Mesendoderm (in vitro differentiated cells): ENCODE data around the gene KLHL17.
A peak's percentile ranks its signal among the peaks of the same experiment; 100 is the strongest.

Source experiments
- DNase-seq: peaks from one replicate; pipeline ENCODE4 v3.0.0; 2013
- H2AK5ac ChIP-seq: 2 replicates; pipeline ENCODE4 v1.6.1; 2013; ENCODE audit warnings: low read length, inconsistent platforms
- H2BK120ac ChIP-seq: 2 replicates; pipeline ENCODE4 v1.6.1; 2013; ENCODE audit warnings: low read depth, mild to moderate bottlenecking, low read length, moderate library complexity, mixed read lengths
- H2BK15ac ChIP-seq: replicated peaks from 2 replicates; pipeline ENCODE4 v1.6.1; 2013; ENCODE audit warnings: low read depth, mild to moderate bottlenecking, moderate library complexity
- H2BK5ac ChIP-seq: 2 replicates; pipeline ENCODE4 v1.6.1; 2013; ENCODE audit warnings: low read length, inconsistent platforms
- H3K18ac ChIP-seq: 2 replicates; pipeline ENCODE4 v1.6.1; 2013; ENCODE audit warnings: mild to moderate bottlenecking, low read length, mixed read lengths
- H3K23ac ChIP-seq: one replicate; pipeline ENCODE4 v1.6.1; 2013; ENCODE audit warnings: low read length
- H3K27ac ChIP-seq: 2 replicates; pipeline ENCODE4 v1.5.1; 2013; ENCODE audit warnings: low read depth, mild to moderate bottlenecking, inconsistent platforms, low read length, moderate library complexity
- H3K27me3 ChIP-seq: 2 replicates; pipeline ENCODE4 v1.6.1; 2013; ENCODE audit warnings: low read length, control low read depth, mild to moderate bottlenecking, inconsistent platforms; ENCODE audit not compliant: insufficient read depth, poor library complexity
- H3K36me3 ChIP-seq: 2 replicates; pipeline ENCODE4 v1.6.1; 2013; ENCODE audit warnings: low read length, inconsistent platforms; ENCODE audit not compliant: control insufficient read depth, insufficient read depth
- H3K4ac ChIP-seq: one replicate; pipeline ENCODE4 v1.6.1; 2013; ENCODE audit warnings: low read depth, mild to moderate bottlenecking, low read length, moderate library complexity
- H3K4me1 ChIP-seq: 2 replicates; pipeline ENCODE4 v1.6.1; 2013; ENCODE audit warnings: low read depth, low read length, inconsistent platforms; ENCODE audit not compliant: control insufficient read depth
- H3K4me2 ChIP-seq: 2 replicates; pipeline ENCODE4 v1.6.1; 2013; ENCODE audit warnings: low read length
- H3K4me3 ChIP-seq: 2 replicates; pipeline ENCODE4 v1.5.1; 2013; ENCODE audit warnings: mild to moderate bottlenecking, low read length
- H3K56ac ChIP-seq: one replicate; pipeline ENCODE4 v1.6.1; 2013; ENCODE audit warnings: low read length
- H3K79me1 ChIP-seq: 2 replicates; pipeline ENCODE4 v1.6.1; 2013; ENCODE audit warnings: low read length, inconsistent platforms
- H3K79me2 ChIP-seq: 2 replicates; pipeline ENCODE4 v1.6.1; 2013; ENCODE audit warnings: mild to moderate bottlenecking, low read length; ENCODE audit not compliant: control insufficient read depth, insufficient read depth
- H3K9ac ChIP-seq: 2 replicates; pipeline ENCODE4 v1.6.1; 2013; ENCODE audit warnings: low read length, inconsistent platforms
- H4K5ac ChIP-seq: one replicate; pipeline ENCODE4 v1.6.1; 2013; ENCODE audit warnings: low read length
- H4K8ac ChIP-seq: one replicate; pipeline ENCODE4 v1.6.1; 2013; ENCODE audit warnings: low read depth, mild to moderate bottlenecking, control low read depth, low read length, moderate library complexity
- whole genome bisulfite sequencing: extraction: QIAGEN DNeasy Blood & Tissue Kit; methylation state at CpG from one replicate; pipeline ENCODE4 v1.1.7; 2013; ENCODE audit warnings: low lambda C conversion rate, missing lambda C conversion rate; ENCODE audit not compliant: insufficient coverage; ENCODE audit errors: extremely low coverage; 5-methylcytosine and 5-hydroxymethylcytosine counted together

The KLHL17 gene

GRCh38 chr1:958823-959730, 1.3 kb upstream of the KLHL17 start, which contains the start of gene NOC2L:
NOC2L (minus strand) TSS chr1:959256; CDS start chr1:959240, 16 bp downstream.
- H3K18ac ChIP-seq, result peak within 1 kb of the TSS; percentile 12
- no peak within 1 kb of the TSS for H2BK120ac ChIP-seq
- H3K56ac ChIP-seq, result peak within 1 kb of the TSS; percentile 93
- no peak within 1 kb of the TSS for H2BK15ac ChIP-seq
- DNase-seq, result peak; percentile 90
- H3K27me3 ChIP-seq, result no peaks in the 10 kb centered on the region
- no peak within 1 kb of the TSS for H3K27ac ChIP-seq
- no CpG with 5 or more reads among the region's 101 CpGs for WGBS
- no peak within 1 kb of the TSS for H3K4ac ChIP-seq
- no peaks in the 10 kb centered on the region for H3K4me1 ChIP-seq
- H2AK5ac ChIP-seq, result peak within 1 kb of the TSS; percentile 18
- H4K8ac ChIP-seq, result no peak within 1 kb of the TSS
- peak within 1 kb of the TSS; percentile 97 for H3K9ac ChIP-seq
- H3K23ac ChIP-seq, result no peak within 1 kb of the TSS
- H4K5ac ChIP-seq, result no peak within 1 kb of the TSS
- H3K79me2 ChIP-seq, result peaks cover 15% of the 10 kb centered on the region
- H3K36me3 ChIP-seq, result peaks cover 12% of the 10 kb centered on the region
- peak within 1 kb of the TSS; percentile 98 for H3K4me3 ChIP-seq
- H3K4me2 ChIP-seq, result peak within 1 kb of the TSS; percentile 67
- H3K79me1 ChIP-seq, result peaks cover 14% of the 10 kb centered on the region
- no peak within 1 kb of the TSS for H2BK5ac ChIP-seq

- DNase-seq, result no peak
- WGBS, result no CpG with 5 or more reads among the region's 57 CpGs
- no peak overlapping the region for H4K5ac ChIP-seq
- H3K4me2 ChIP-seq, result no peak overlapping the region
- no peak overlapping the region for H3K23ac ChIP-seq
- no peak overlapping the region for H2BK120ac ChIP-seq
- no peak overlapping the region for H3K18ac ChIP-seq
- H3K36me3 ChIP-seq, result peaks cover 9% of the 10 kb centered on the region
- H2BK15ac ChIP-seq, result no peak overlapping the region
- peak overlapping the region; percentile 80 for H3K56ac ChIP-seq
- no peaks in the 10 kb centered on the region for H3K27me3 ChIP-seq
- no peak overlapping the region for H4K8ac ChIP-seq
- H3K9ac ChIP-seq, result peak overlapping the region; percentile 49
- H3K4me3 ChIP-seq, result no peak overlapping the region
- no peak overlapping the region for H2BK5ac ChIP-seq
- H3K4me1 ChIP-seq, result no peaks in the 10 kb centered on the region
- peaks cover 15% of the 10 kb centered on the region for H3K79me2 ChIP-seq
- H3K79me1 ChIP-seq, result peaks cover 14% of the 10 kb centered on the region
- no peak overlapping the region for H3K4ac ChIP-seq
- no peak overlapping the region for H3K27ac ChIP-seq
- H2AK5ac ChIP-seq, result no peak overlapping the region
These were observed 537 bp upstream of the KLHL17 start for GRCh38 chr1:959731-960362.

DNA sequence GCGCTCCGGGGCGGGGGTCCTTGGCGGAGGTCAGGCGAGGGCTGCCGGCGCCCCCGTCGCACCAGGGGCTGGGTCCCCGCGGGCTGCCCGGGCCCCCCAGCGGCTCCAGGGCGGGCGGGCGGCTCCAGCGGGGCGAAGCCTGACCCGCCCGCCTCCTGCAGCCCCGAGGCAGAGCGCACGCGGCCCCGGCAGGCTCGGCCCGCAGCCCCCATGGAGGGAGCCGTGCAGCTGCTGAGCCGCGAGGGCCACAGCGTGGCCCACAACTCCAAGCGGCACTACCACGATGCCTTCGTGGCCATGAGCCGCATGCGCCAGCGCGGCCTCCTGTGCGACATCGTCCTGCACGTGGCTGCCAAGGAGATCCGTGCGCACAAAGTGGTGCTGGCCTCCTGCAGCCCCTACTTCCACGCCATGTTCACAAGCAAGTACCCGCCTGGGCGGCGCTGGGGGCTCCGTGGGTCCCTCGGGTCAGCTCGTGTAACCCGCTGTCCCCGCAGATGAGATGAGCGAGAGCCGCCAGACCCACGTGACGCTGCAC, 817 bp downstream of the KLHL17 start:
- Histone ChIP-seq H2BK120ac (no peak overlapping the region), H4K5ac (no peak overlapping the region), H3K4me3 (peak overlapping the region; percentile 70), H3K36me3 (peaks cover 1% of the 10 kb centered on the region), H3K4ac (no peak overlapping the region), H3K79me1 (peaks cover 14% of the 10 kb centered on the region), H3K56ac (peak overlapping the region; percentile 66), H3K27me3 (no peaks in the 10 kb centered on the region), H2BK15ac (no peak overlapping the region), H2AK5ac (no peak overlapping the region), H3K18ac (peak overlapping the region; percentile 51), H3K9ac (peak overlapping the region; percentile 78), H2BK5ac (no peak overlapping the region), H3K4me1 (no peaks in the 10 kb centered on the region), H3K4me2 (peak overlapping the region; percentile 12), H3K23ac (no peak overlapping the region), H3K79me2 (peaks cover 15% of the 10 kb centered on the region), H3K27ac (no peak overlapping the region), H4K8ac (no peak overlapping the region)
- no CpG with 5 or more reads among the region's 56 CpGs for WGBS
- DNase-seq, result no peak

DNA sequence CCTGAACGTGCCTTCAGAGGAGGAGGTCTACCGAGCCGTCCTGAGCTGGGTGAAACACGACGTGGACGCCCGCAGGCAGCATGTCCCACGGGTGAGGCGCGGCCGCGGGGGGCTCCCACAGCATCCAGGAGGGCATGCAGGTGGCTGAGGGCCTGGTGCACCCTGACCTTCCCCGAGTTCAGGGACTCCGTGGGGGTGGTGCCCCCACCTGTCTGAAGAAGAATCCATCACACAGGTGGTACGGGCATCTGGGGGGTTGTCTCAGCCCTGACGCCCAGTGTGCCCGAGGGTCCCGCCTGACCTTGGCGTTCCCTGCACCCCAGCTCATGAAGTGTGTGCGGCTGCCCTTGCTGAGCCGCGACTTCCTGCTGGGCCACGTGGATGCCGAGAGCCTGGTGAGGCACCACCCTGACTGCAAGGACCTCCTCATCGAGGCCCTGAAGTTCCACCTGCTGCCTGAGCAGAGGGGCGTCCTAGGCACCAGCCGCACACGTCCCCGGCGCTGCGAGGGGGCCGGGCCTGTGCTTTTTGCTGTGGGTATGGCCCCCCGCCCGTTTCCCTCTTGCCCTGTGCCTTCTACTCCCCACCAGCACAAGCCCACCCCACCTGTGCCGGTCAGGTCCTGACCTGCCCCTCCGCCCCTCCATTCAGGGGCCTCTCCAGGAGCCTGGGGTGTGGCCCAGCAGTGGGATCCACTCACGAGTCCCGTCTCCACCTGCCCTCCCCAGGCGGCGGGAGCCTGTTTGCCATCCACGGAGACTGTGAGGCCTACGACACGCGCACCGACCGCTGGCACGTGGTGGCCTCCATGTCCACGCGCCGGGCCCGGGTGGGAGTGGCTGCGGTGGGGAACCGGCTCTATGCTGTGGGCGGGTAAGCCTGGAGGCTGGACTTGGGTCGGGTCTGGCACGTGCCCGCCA, 2.3 kb downstream of the KLHL17 start:
- Histone ChIP-seq H3K23ac (no peak overlapping the region), H3K27me3 (no peaks in the 10 kb centered on the region), H3K9ac (no peak overlapping the region), H2BK120ac (no peak overlapping the region), H3K4ac (no peak overlapping the region), H3K18ac (no peak overlapping the region), H3K27ac (no peak overlapping the region), H2BK15ac (no peak overlapping the region), H2AK5ac (no peak overlapping the region), H4K5ac (no peak overlapping the region), H3K56ac (no peak overlapping the region), H3K79me2 (peaks cover 10% of the 10 kb centered on the region), H3K4me3 (no peak overlapping the region), H4K8ac (no peak overlapping the region), H3K79me1 (peaks cover 8% of the 10 kb centered on the region), H2BK5ac (no peak overlapping the region), H3K4me1 (no peaks in the 10 kb centered on the region), H3K36me3 (no peaks in the 10 kb centered on the region), H3K4me2 (no peak overlapping the region)
- no CpG with 5 or more reads among the region's 57 CpGs for WGBS
- no peak for DNase-seq

- no peak overlapping the region for H4K5ac ChIP-seq
- no peak for DNase-seq
- H2BK15ac ChIP-seq, result no peak overlapping the region
- H3K23ac ChIP-seq, result no peak overlapping the region
- no peak overlapping the region for H2AK5ac ChIP-seq
- H3K4ac ChIP-seq, result no peak overlapping the region
- no peak overlapping the region for H3K9ac ChIP-seq
- H3K79me1 ChIP-seq, result peaks cover 6% of the 10 kb centered on the region
- H2BK120ac ChIP-seq, result no peak overlapping the region
- H4K8ac ChIP-seq, result no peak overlapping the region
- H3K4me1 ChIP-seq, result no peaks in the 10 kb centered on the region
- H3K18ac ChIP-seq, result no peak overlapping the region
- no peak overlapping the region for H3K56ac ChIP-seq
- no peaks in the 10 kb centered on the region for H3K27me3 ChIP-seq
- H3K4me3 ChIP-seq, result no peak overlapping the region
- no peak overlapping the region for H3K4me2 ChIP-seq
- no CpG with 5 or more reads among the region's 16 CpGs for WGBS
- H3K27ac ChIP-seq, result no peak overlapping the region
- H3K36me3 ChIP-seq, result no peaks in the 10 kb centered on the region
- peaks cover 7% of the 10 kb centered on the region for H3K79me2 ChIP-seq
- no peak overlapping the region for H2BK5ac ChIP-seq
These were observed 2.9 kb downstream of the KLHL17 start for GRCh38 chr1:963301-963651.
